Measurements from ENCODE around the gene PRR20G.

PRR20G gene

GRCh38 chr3:127234778-127235177, 53.1 kb downstream of the PRR20G start:
- no peak overlapping the region for H3K4me3 ChIP-seq (ENCODE audit: low read depth, low read length)
- TF ChIP-seq CTCF (IDR thresholded peaks at IDR 0.05; ENCODE audit: low read depth, low read length, missing control alignments), result no peak
- no peak for DNase-seq (ENCODE audit: low read depth)
- in situ Hi-C loops (cut with HindIII; ENCODE audit: low sequenced_read_pairs), result no loop called here
